Endothelial cell of umbilical vein (primary cell): ENCODE measurements around the gene MAPKAPK2.

Source experiments
- CTCF ChIP-seq, 2 donors: IDR thresholded peaks; 1 replicate in 1 of 2; 2 replicates in 1 of 2; pipeline ENCODE4 v1.5.1; 2011; ENCODE audit warnings: low read length in 2 of 2, mild to moderate bottlenecking in 2 of 2, moderate library complexity in 2 of 2, control low read depth in 1 of 2, inconsistent platforms in 1 of 2, low read depth in 1 of 2; ENCODE audit not compliant: insufficient read depth in 1 of 2; ENCODE audit errors: extremely low read depth in 1 of 2
- EZH2 ChIP-seq: IDR thresholded peaks from 2 replicates; pipeline ENCODE4 v1.6.1; 2012; ENCODE audit warnings: borderline replicate concordance, low read depth, mild to moderate bottlenecking, moderate library complexity, low read length, inconsistent platforms; ENCODE audit not compliant: severe bottlenecking
- FOS ChIP-seq: IDR thresholded peaks from 2 replicates; pipeline ENCODE4 v1.6.1; 2011; ENCODE audit warnings: mild to moderate bottlenecking, low read length, moderate library complexity, borderline replicate concordance; ENCODE audit not compliant: insufficient read depth
- GATA2 ChIP-seq: IDR thresholded peaks from 2 replicates; pipeline ENCODE4 v1.7.0; 2011; ENCODE audit warnings: low read depth, mild to moderate bottlenecking, moderate library complexity, mixed read lengths, low read length; ENCODE audit not compliant: insufficient read length, insufficient read depth
- MAX ChIP-seq: IDR thresholded peaks from 2 replicates; pipeline ENCODE4 v1.6.1; 2011; ENCODE audit not compliant: insufficient read depth, insufficient read length
- POLR2A ChIP-seq: IDR thresholded peaks from 2 replicates; pipeline ENCODE4 v1.6.1; 2012; ENCODE audit warnings: low read depth, mild to moderate bottlenecking, control low read depth, low read length
- POLR2AphosphoS5 ChIP-seq: IDR thresholded peaks from 2 replicates; pipeline ENCODE4 v1.6.1; 2012; ENCODE audit warnings: low read depth, mild to moderate bottlenecking, control low read depth, low read length, moderate library complexity; ENCODE audit not compliant: insufficient read depth

DNA sequence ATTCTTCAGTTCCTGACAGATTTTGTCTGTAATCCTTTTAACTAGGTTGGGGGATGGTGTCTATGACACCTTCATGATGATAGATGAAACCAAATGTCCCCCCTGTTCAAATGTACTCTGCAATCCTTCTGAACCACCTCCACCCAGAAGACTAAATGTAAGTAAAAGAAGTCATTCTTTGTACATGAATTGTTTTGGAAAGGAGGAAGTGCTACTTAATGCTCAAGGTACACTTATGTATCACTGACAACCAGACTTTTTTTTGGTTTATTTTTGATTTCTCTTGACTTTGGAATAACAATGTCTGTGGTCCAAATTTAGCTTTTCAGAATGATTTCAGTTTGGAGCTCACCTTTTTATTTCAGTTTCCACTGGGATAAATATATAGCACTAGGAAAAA is 47.1 kb upstream of the MAPKAPK2 start:
- no peak for TF ChIP-seq CTCF (IDR thresholded peaks at IDR 0.05; ENCODE audit: extremely low read depth in 1 of 2, insufficient read depth in 1 of 2, low read depth in 1 of 2, low read length in 2 of 2)
- no peak for TF ChIP-seq POLR2AphosphoS5
- TF ChIP-seq EZH2, result no peak
- no peak for TF ChIP-seq POLR2A
- no peak for TF ChIP-seq FOS
- no peak for TF ChIP-seq MAX
- TF ChIP-seq GATA2, result no peak
